Smooth muscle cell of bladder (primary cell): Measurements from ENCODE around the gene GPR137C. TPM values are rescaled to one million over a fixed set of nuclear protein-coding genes. Genes with fewer than 3 reads are reported as not detected.

Source experiments
- total RNA-seq: library from RNA; depleted of rRNA; stranded (reverse); fragments of >200 nt; gene quantifications from 2 replicates; pipeline ENCODE4 v1.2.3, GENCODE V29; 2014

The GPR137C gene
- 0.09 and 0.14 TPM in 2 replicates for total RNA-seq

DNA sequence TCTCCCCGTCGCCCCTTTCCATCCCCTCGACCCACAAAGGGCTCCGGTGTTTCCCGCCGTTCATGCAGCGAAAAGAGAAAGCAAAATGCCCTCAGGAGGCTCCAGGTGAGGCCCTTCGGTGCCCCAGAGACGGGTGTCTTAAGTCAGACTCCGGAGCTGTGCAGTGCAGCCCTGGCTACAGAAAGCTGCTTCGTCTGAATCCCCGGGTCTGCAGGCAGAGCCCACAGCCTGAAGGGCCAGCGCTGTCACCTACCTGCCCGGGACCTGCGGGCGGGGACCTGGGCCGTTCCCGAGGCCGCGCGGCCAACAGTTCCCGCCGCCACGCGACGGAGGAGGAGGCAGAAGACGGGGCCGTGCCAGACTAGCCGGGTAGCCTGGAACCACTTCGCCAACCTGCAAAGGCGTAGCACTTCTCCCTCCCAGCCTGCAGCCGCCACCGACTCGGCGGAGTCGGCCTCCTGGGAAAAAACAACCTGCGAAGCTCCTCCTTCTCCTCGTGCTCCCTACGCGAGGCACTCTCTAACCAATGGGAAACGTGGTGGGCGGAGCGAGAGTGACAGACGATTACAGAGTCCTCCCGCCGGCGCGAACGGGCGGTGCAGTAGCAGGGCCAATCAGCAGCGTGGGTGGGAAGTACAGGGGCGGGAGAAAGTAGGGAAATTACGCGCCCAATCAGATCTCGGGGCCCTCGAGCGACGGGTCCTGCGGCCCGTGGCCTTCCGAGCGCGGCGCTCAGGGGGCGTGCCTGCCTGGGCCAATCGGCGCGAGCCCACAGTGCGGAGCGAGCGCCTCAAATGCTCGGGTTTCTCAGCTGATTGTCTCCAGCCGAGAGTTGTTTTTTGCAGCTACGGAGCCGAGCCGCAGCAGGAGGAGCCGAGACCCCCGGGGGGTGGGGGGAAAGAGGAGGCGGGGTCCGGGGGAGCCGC lies at the start of gene GPR137C, which contains the start of gene TXNDC16:
GPR137C (plus strand) TSS at position 774 of the 926 bp plus-strand sequence. CDS start 312 bp downstream, outside the sequence.
TXNDC16 (minus strand) TSS at position 443 of the 926 bp plus-strand sequence. CDS start 8,948 bp downstream, outside the sequence.

Other genes starting within 250 kb of the GPR137C start
- 6.6 and 8.4 TPM in 2 replicates for gene PTGER2, start 238.5 kb upstream of the GPR137C start, total RNA-seq
- gene TXNDC16, start 331 bp upstream of the GPR137C start, total RNA-seq, result 1.1 and 2.0 TPM in 2 replicates
- gene ERO1A, start 142.7 kb downstream of the GPR137C start, total RNA-seq, result 44.2 and 79.0 TPM in 2 replicates
- gene PSMC6, start 154.4 kb downstream of the GPR137C start, total RNA-seq, result 86.5 and 100 TPM in 2 replicates
- 12.4 and 13.7 TPM in 2 replicates for gene STYX, start 177.3 kb downstream of the GPR137C start, total RNA-seq
- gene GNPNAT1, start 238.8 kb downstream of the GPR137C start, total RNA-seq, result 18.3 and 21.6 TPM in 2 replicates